PFSK-1 (cell line): Measurements from ENCODE around the gene TBC1D23.

ENCODE experiments used
- FOXP2 ChIP-seq: optimal IDR thresholded peaks from 2 replicates; pipeline ENCODE3; 2011; ENCODE audit warnings: borderline replicate concordance, control low read depth, inconsistent platforms; ENCODE audit not compliant: insufficient read depth; ENCODE audit errors: extremely low read length, extremely low read depth
- POLR2AphosphoS5 ChIP-seq: IDR thresholded peaks from 2 replicates; pipeline ENCODE4 v1.6.1; 2012; ENCODE audit warnings: low read depth, mild to moderate bottlenecking, control low read depth, low read length, moderate library complexity
- REST ChIP-seq, 2 experiments: IDR thresholded peaks; 2 replicates each; pipeline versions ENCODE4 v1.6.1 to v1.8.0; 2011 to 2012; ENCODE audit warnings: low read depth in 2 of 2, low read length in 2 of 2, control low read depth in 1 of 2, inconsistent platforms in 1 of 2, mild to moderate bottlenecking in 1 of 2, moderate library complexity in 1 of 2; ENCODE audit not compliant: insufficient read depth in 1 of 2
- SIN3A ChIP-seq: IDR thresholded peaks from 2 replicates; pipeline ENCODE4 v1.6.1; 2012; ENCODE audit warnings: mild to moderate bottlenecking, low read length, moderate library complexity, borderline replicate concordance; ENCODE audit not compliant: insufficient read depth
- TAF1 ChIP-seq: IDR thresholded peaks from 2 replicates; pipeline ENCODE4 v1.6.1; 2012; ENCODE audit warnings: low read length, control low read depth, borderline replicate concordance; ENCODE audit not compliant: insufficient read depth

Gene TBC1D23

GRCh38 chr3:100274361-100274760 is 13.6 kb downstream of the TBC1D23 start:
- no peak for TF ChIP-seq POLR2AphosphoS5
- TF ChIP-seq SIN3A = no peak
- TF ChIP-seq TAF1 = no peak
- no peak for TF ChIP-seq REST (IDR thresholded peaks at IDR 0.05; ENCODE audit: insufficient read depth in 1 of 2, low read depth in 2 of 2, low read length in 2 of 2)
- no peak for TF ChIP-seq FOXP2

- TF ChIP-seq POLR2AphosphoS5 (no peak), REST (IDR thresholded peaks at IDR 0.05; ENCODE audit: insufficient read depth in 1 of 2, low read depth in 2 of 2, low read length in 2 of 2) (no peak)
These were observed 16.5 kb downstream of the TBC1D23 start for GRCh38 chr3:100277255-100277800.

- no peak for TF ChIP-seq TAF1
- no peak for TF ChIP-seq FOXP2
- no peak for TF ChIP-seq POLR2AphosphoS5
- TF ChIP-seq SIN3A = no peak
- TF ChIP-seq REST (IDR thresholded peaks at IDR 0.05; ENCODE audit: insufficient read depth in 1 of 2, low read depth in 2 of 2, low read length in 2 of 2) = no peak
These were observed 18.1 kb downstream of the TBC1D23 start for GRCh38 chr3:100278910-100279309.

GRCh38 chr3:100288288-100288894 is 27.6 kb downstream of the TBC1D23 start:
- TF ChIP-seq REST (IDR thresholded peaks at IDR 0.05; ENCODE audit: insufficient read depth in 1 of 2, low read depth in 2 of 2, low read length in 2 of 2) (no peak), FOXP2 (no peak), POLR2AphosphoS5 (no peak), SIN3A (no peak), TAF1 (no peak)

GRCh38 chr3:100289339-100289738 is 28.5 kb downstream of the TBC1D23 start:
- TF ChIP-seq FOXP2 (no peak), POLR2AphosphoS5 (no peak), TAF1 (no peak), SIN3A (no peak), REST (IDR thresholded peaks at IDR 0.05; ENCODE audit: insufficient read depth in 1 of 2, low read depth in 2 of 2, low read length in 2 of 2) (no peak)
